HepG2 (cell line): ENCODE results near the gene MED19. TPM values are rescaled to one million over a fixed set of nuclear protein-coding genes. Genes with fewer than 3 reads are reported as not detected.
A peak's percentile ranks its signal among the peaks of the same experiment; 100 is the strongest.

Source experiments
- GABPA ChIP-seq, 2 experiments: IDR thresholded peaks; 2 replicates each; pipeline ENCODE4 v1.6.1; 2011 to 2016; ENCODE audit warnings: low read depth in 2 of 2, low read length in 1 of 2, missing biosample characterization in 1 of 2, missing genetic modification characterization in 1 of 2
- GTF2F1 ChIP-seq: fragments of 150-350 bp; IDR thresholded peaks from 2 replicates; pipeline ENCODE4 v1.6.1; 2014; ENCODE audit warnings: low read length
- HDAC2 ChIP-seq: sonication (generic); formaldehyde crosslinking; IDR thresholded peaks from 2 replicates; pipeline ENCODE4 v1.4.0; 2020; ENCODE audit warnings: missing genetic modification reagents
- KLF16 ChIP-seq, 2 experiments: sonication (generic) in 1 of 2; formaldehyde crosslinking in 1 of 2; IDR thresholded peaks; 2 replicates each; pipeline versions ENCODE4 v1.6.1 to v1.8.0; 2016 to 2023; ENCODE audit warnings: missing genetic modification reagents in 2 of 2, missing compliant biosample characterization in 1 of 2
- MAFF ChIP-seq: IDR thresholded peaks from 2 replicates; pipeline ENCODE4 v1.6.1; 2011; ENCODE audit warnings: low read depth, low read length, improper control_type of control experiment
- MEIS1 ChIP-seq: sonication (generic); formaldehyde crosslinking; IDR thresholded peaks from 2 replicates; pipeline ENCODE4 v1.9.0; 2021; ENCODE audit warnings: mild to moderate bottlenecking, missing genetic modification reagents, moderate library complexity, borderline replicate concordance
- MYNN ChIP-seq: sonication (generic); formaldehyde crosslinking; IDR thresholded peaks from 2 replicates; pipeline ENCODE4 v1.4.0; 2020; ENCODE audit warnings: mild to moderate bottlenecking, low read depth, missing genetic modification reagents
- NBN ChIP-seq: fragments of 450-650 bp; conservative IDR thresholded peaks from 2 replicates; pipeline ENCODE4 v1.6.1; 2017
- NCOA1 ChIP-seq: sonication (generic); formaldehyde crosslinking; IDR thresholded peaks from 2 replicates; pipeline ENCODE4 v1.9.0; 2021; ENCODE audit warnings: missing genetic modification reagents
- RARG ChIP-seq: sonication (generic); formaldehyde crosslinking; IDR thresholded peaks from 2 replicates; pipeline ENCODE4 v1.4.0; 2020; ENCODE audit warnings: low read depth, mild to moderate bottlenecking, missing genetic modification reagents
- RBAK ChIP-seq: sonication (generic); formaldehyde crosslinking; IDR thresholded peaks from 2 replicates; pipeline ENCODE4 v1.5.1; 2020; ENCODE audit warnings: mild to moderate bottlenecking, missing genetic modification reagents
- SMARCC2 ChIP-seq: fragments of 450-650 bp; IDR thresholded peaks from 2 replicates; pipeline ENCODE4 v1.6.1; 2017; ENCODE audit warnings: antibody characterized with exemption, mild to moderate bottlenecking
- SOX13 ChIP-seq, 3 experiments: fragments of 450-650 bp in 1 of 3; sonication (generic) in 1 of 3; formaldehyde crosslinking in 1 of 3; IDR thresholded peaks in 2 of 3; conservative IDR thresholded peaks in 1 of 3; 2 replicates each; pipeline versions ENCODE4 v1.5.0 to v1.6.1; 2016 to 2020; ENCODE audit warnings: antibody characterized with exemption in 1 of 3, mild to moderate bottlenecking in 1 of 3, missing compliant biosample characterization in 1 of 3, missing genetic modification reagents in 1 of 3, moderate library complexity in 1 of 3
- ZBTB1 ChIP-seq: sonication (generic); formaldehyde crosslinking; IDR thresholded peaks from 2 replicates; pipeline ENCODE4 v1.4.0; 2020; ENCODE audit warnings: missing genetic modification reagents, borderline replicate concordance
- ZMAT3 ChIP-seq: sonication (generic); formaldehyde crosslinking; conservative IDR thresholded peaks from 2 replicates; pipeline ENCODE4 v1.7.0; 2021; ENCODE audit warnings: missing genetic modification reagents
- ZNF143 ChIP-seq: sonication (generic); formaldehyde crosslinking; IDR thresholded peaks from 2 replicates; pipeline ENCODE4 v1.4.0; 2020; ENCODE audit warnings: missing genetic modification reagents
- ZNF24 ChIP-seq: fragments of 450-650 bp; IDR thresholded peaks from 2 replicates; pipeline ENCODE4 v1.6.1; 2017; ENCODE audit warnings: antibody characterized with exemption, mild to moderate bottlenecking
- ZNF331 ChIP-seq: sonication (generic); formaldehyde crosslinking; IDR thresholded peaks from 2 replicates; pipeline ENCODE4 v1.4.0; 2020; ENCODE audit warnings: missing genetic modification reagents
- ZNF749 ChIP-seq: sonication (generic); formaldehyde crosslinking; IDR thresholded peaks from 2 replicates; pipeline ENCODE4 v1.8.0; 2022; ENCODE audit warnings: mild to moderate bottlenecking, missing genetic modification reagents, moderate library complexity, borderline replicate concordance
- ZNF768 ChIP-seq: sonication (generic); formaldehyde crosslinking; IDR thresholded peaks from 2 replicates; pipeline ENCODE4 v1.4.0; 2020; ENCODE audit warnings: missing genetic modification reagents
- ZNF839 ChIP-seq: sonication (generic); formaldehyde crosslinking; IDR thresholded peaks from 2 replicates; pipeline ENCODE4 v1.4.0; 2020; ENCODE audit warnings: missing genetic modification reagents, mild to moderate bottlenecking, borderline replicate concordance
- ZNF879 ChIP-seq: sonication (generic); formaldehyde crosslinking; IDR thresholded peaks from 2 replicates; pipeline ENCODE4 v1.8.1; 2023; ENCODE audit warnings: missing genetic modification reagents
- ZSCAN31 ChIP-seq: sonication (generic); formaldehyde crosslinking; IDR thresholded peaks from 2 replicates; pipeline ENCODE4 v1.5.0; 2020; ENCODE audit warnings: low read depth, mild to moderate bottlenecking, missing genetic modification reagents
- polyA plus RNA-seq, 8 experiments: library from polyadenylated mRNA; depleted of rRNA in 3 of 8; stranded (reverse) in 7 of 8; unstranded in 1 of 8; fragments of >200 nt; fragmentation: Illumina TruSeq in 4 of 8; extraction: Trizol in 4 of 8; gene quantifications; 2 replicates each; pipeline versions ENCODE4 v1.2.1 to v1.2.3, GENCODE V29; 2011 to 2016; ENCODE audit warnings: low read depth in 4 of 8, missing spikeins in 1 of 8, mixed read lengths in 1 of 8; ENCODE audit not compliant: insufficient read depth in 1 of 8
- total RNA-seq, 5 experiments: library from RNA; depleted of rRNA; stranded (reverse); fragments of >200 nt; fragmentation: Illumina TruSeq; extraction: Trizol; gene quantifications; 2 replicates each; pipeline ENCODE4 v1.2.3, GENCODE V29; 2016; ENCODE audit warnings: low read depth in 1 of 5
- TF ChIP-seq, protein P1 (sequence below): sonication (generic); formaldehyde crosslinking; IDR thresholded peaks from 2 replicates; pipeline ENCODE4 v1.4.0; 2020; ENCODE audit warnings: missing genetic modification reagents
- TF ChIP-seq, protein P2 (sequence below): sonication (generic); formaldehyde crosslinking; IDR thresholded peaks from 2 replicates; pipeline ENCODE4 v1.4.0; 2020; ENCODE audit warnings: missing genetic modification reagents
- TF ChIP-seq, protein P3 (sequence below), 2 experiments: fragments of 450-650 bp in 1 of 2; sonication (generic) in 1 of 2; formaldehyde crosslinking; IDR thresholded peaks; 2 replicates each; pipeline versions ENCODE4 v1.5.0 to v1.8.0; 2020 to 2022; ENCODE audit warnings: mild to moderate bottlenecking in 1 of 2, missing genetic modification reagents in 1 of 2

Gene MED19
- total and polyA plus RNA-seq, 2 of the 13 experiments (the other 11 are each of a cell fraction or from before 2014, with no cell fraction given), result 12.9 to 13.8 TPM

DNA sequence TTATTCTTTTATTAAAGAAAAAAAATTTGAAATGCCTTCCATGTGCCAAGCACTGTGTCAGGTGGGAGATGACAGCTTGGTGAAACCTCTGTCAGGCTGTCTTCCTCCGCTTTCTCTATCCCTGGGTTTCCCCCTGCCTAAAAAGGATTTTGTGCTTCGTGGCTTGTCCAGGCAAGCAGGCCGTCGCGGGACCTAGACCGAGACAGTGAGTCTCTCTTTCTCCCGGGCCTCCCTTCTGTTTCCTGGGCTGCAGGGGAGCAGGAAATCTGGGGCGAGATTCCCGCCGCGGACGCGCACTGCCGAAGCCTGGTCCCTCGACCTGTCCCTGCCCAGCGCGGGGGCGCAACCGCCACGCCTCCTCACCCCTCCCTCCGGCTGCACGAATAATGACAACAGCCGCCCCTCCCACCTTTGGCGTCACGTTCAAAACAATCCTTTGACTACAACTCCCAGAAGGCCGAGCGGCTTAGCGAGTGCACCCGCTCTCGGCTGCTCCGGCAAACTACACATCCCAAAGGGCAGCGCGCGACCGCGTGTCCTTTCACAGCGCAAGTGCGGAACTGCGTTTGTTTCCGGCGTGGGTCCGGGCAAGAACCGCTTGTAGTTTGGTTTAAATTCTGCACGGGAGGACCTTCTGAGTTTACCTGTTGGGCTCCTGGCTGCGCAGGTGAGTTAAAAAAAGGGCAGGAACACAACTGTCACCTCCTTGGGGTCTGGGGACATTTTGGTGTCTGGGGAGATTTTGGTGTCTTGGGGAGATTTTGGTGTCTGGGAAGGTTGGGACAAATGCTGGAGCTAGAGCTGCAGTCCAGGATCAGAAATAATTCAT, 54.6 kb downstream of the MED19 start, which contains the start of gene CLP1 (continued):
- peak; percentile 99 for TF ChIP-seq ZNF143
- TF ChIP-seq ZNF839 (CRISPR knock-in tag), result no peak
- TF ChIP-seq ZSCAN31 (CRISPR knock-in tag), result peak; percentile 63; the same call in 1 of the 2 replicates
- TF ChIP-seq, protein P1, sequence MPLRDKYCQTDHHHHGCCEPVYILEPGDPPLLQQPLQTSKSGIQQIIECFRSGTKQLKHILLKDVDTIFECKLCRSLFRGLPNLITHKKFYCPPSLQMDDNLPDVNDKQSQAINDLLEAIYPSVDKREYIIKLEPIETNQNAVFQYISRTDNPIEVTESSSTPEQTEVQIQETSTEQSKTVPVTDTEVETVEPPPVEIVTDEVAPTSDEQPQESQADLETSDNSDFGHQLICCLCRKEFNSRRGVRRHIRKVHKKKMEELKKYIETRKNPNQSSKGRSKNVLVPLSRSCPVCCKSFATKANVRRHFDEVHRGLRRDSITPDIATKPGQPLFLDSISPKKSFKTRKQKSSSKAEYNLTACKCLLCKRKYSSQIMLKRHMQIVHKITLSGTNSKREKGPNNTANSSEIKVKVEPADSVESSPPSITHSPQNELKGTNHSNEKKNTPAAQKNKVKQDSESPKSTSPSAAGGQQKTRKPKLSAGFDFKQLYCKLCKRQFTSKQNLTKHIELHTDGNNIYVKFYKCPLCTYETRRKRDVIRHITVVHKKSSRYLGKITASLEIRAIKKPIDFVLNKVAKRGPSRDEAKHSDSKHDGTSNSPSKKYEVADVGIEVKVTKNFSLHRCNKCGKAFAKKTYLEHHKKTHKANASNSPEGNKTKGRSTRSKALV (CRISPR knock-in tag), result peak; percentile 93
- TF ChIP-seq MAFF, result 0 out of 2 replicates have a peak, but pooled peaks have one; percentile 11
- 0 out of 2 replicates have a peak, but pooled peaks have one; percentile 43 for TF ChIP-seq NCOA1 (CRISPR knock-in tag)
- peak; percentile 58; the same call in 1 of the 2 replicates for TF ChIP-seq ZNF331 (CRISPR knock-in tag)
- no peak for TF ChIP-seq SMARCC2
- TF ChIP-seq ZNF879 (CRISPR knock-in tag), result no peak
- peak; percentile 18; the same call in 1 of the 2 replicates for TF ChIP-seq SOX13 (IDR thresholded peaks at IDR 0.05)
- peak in 1 of 2 experiments; percentile 85; a peak in 2 of 4 replicates for TF ChIP-seq SOX13 (CRISPR knock-in tag; conservative IDR thresholded peaks at IDR 0.05 in 1 of 2, IDR thresholded peaks at IDR 0.05 in 1 of 2)
- TF ChIP-seq MYNN (CRISPR knock-in tag), result no peak
- TF ChIP-seq ZNF24, result no peak
- TF ChIP-seq RBAK (CRISPR knock-in tag), result no peak; the same call in none of the 2 replicates
- TF ChIP-seq NBN, result no peak
- no peak for TF ChIP-seq RARG (CRISPR knock-in tag)
- peak; percentile 77 for TF ChIP-seq GABPA (IDR thresholded peaks at IDR 0.05; ENCODE audit: low read depth, low read length)
- peak; percentile 97 for TF ChIP-seq GABPA (CRISPR knock-in tag; IDR thresholded peaks at IDR 0.05; ENCODE audit: low read depth)
- TF ChIP-seq, protein P2, sequence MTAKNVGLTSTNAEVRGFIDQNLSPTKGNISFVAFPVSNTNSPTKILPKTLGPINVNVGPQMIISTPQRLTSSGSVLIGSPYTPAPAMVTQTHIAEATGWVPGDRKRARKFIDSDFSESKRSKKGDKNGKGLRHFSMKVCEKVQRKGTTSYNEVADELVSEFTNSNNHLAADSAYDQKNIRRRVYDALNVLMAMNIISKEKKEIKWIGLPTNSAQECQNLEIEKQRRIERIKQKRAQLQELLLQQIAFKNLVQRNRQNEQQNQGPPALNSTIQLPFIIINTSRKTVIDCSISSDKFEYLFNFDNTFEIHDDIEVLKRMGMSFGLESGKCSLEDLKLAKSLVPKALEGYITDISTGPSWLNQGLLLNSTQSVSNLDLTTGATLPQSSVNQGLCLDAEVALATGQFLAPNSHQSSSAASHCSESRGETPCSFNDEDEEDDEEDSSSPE, result peak; percentile 89
- peak; percentile 71; the same call in 1 of the 2 replicates for TF ChIP-seq ZMAT3 (CRISPR knock-in tag)
- TF ChIP-seq HDAC2, result peak; percentile 65; the same call in 1 of the 2 replicates
- TF ChIP-seq, protein P3, sequence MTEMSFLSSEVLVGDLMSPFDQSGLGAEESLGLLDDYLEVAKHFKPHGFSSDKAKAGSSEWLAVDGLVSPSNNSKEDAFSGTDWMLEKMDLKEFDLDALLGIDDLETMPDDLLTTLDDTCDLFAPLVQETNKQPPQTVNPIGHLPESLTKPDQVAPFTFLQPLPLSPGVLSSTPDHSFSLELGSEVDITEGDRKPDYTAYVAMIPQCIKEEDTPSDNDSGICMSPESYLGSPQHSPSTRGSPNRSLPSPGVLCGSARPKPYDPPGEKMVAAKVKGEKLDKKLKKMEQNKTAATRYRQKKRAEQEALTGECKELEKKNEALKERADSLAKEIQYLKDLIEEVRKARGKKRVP (CRISPR knock-in tag; IDR thresholded peaks at IDR 0.05), result peak in 1 of 2 experiments; percentile 83; a peak in 2 of 4 replicates
- TF ChIP-seq MEIS1 (CRISPR knock-in tag), result peak; percentile 30; the same call in 1 of the 2 replicates
- TF ChIP-seq ZBTB1, result no peak
- peak in 1 of 2 experiments; percentile 75; a peak in 2 of 4 replicates for TF ChIP-seq KLF16 (CRISPR knock-in tag; IDR thresholded peaks at IDR 0.05)
- TF ChIP-seq GTF2F1, result no peak
- TF ChIP-seq ZNF768 (CRISPR knock-in tag), result no peak
- no peak for TF ChIP-seq ZNF749 (CRISPR knock-in tag)
